Immature natural killer cell (primary cell): ENCODE measurements around the gene PRKN. TPM values are rescaled to one million over a fixed set of nuclear protein-coding genes. Genes with fewer than 3 reads are reported as not detected.

Experiments
- DNase-seq, 3 donors: peaks; one replicate each; pipeline ENCODE4 v3.0.0; 2022; ENCODE audit warnings: mixed read lengths in 1 of 3
- H3K27ac Mint-ChIP-seq, 6 donors: one replicate each; pipeline ENCODE4 v1.8.0; 2020; ENCODE audit warnings: mixed read lengths in 6 of 6, mild to moderate bottlenecking in 5 of 6, inconsistent platforms in 4 of 6, moderate library complexity in 3 of 6
- H3K27me3 Mint-ChIP-seq, 3 donors: one replicate each; pipeline ENCODE4 v1.8.0; 2020 to 2021; ENCODE audit warnings: low read depth in 3 of 3, mild to moderate bottlenecking in 3 of 3, mixed read lengths in 3 of 3, moderate library complexity in 3 of 3, inconsistent platforms in 1 of 3
- H3K36me3 Mint-ChIP-seq, 3 donors: one replicate each; pipeline ENCODE4 v1.8.0; 2020; ENCODE audit warnings: mixed read lengths in 3 of 3, inconsistent platforms in 2 of 3, mild to moderate bottlenecking in 2 of 3
- H3K4me1 Mint-ChIP-seq, 2 donors: one replicate each; pipeline ENCODE4 v1.8.0; 2020; ENCODE audit warnings: inconsistent platforms in 2 of 2, mild to moderate bottlenecking in 2 of 2, mixed read lengths in 2 of 2, moderate library complexity in 1 of 2
- H3K4me3 Mint-ChIP-seq, 5 donors: one replicate each; pipeline ENCODE4 v1.8.0; 2020; ENCODE audit warnings: mild to moderate bottlenecking in 5 of 5, mixed read lengths in 5 of 5, inconsistent platforms in 3 of 5, moderate library complexity in 3 of 5
- H3K9me3 Mint-ChIP-seq, 6 donors: one replicate each; pipeline ENCODE4 v1.8.0; 2020; ENCODE audit warnings: mild to moderate bottlenecking in 6 of 6, mixed read lengths in 6 of 6, inconsistent platforms in 4 of 6, moderate library complexity in 3 of 6
- polyA plus RNA-seq, 3 donors: library from polyadenylated mRNA; unstranded; fragments of 300-500 nt; fragmentation: Illumina TruSeq; gene quantifications; one replicate each; pipeline ENCODE4 v1.2.3, GENCODE V29; 2021

PRKN gene
- polyA plus RNA-seq, 3 donors from 2014 or later = 0.37 to 6.4 (median 2.8) TPM

DNA sequence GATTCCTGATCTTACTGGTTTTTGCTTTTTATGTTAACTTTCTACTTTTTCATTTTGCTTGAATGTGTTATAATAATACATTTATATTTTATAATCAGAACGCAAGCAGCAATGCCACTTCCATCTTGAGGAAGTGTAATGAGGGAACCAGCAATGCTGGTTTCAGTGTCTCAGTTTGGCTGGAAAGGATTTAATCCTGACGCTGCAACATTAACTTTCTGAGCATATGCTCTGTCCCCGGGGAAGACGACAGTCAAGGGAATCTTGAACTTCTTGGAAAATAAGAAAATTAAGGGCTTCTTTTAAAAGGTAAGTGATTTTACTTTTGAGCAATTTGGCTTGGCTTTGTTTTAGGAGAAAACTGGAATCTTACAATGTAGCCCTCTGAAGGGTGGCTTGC, 1248.2 kb downstream of the PRKN start:
- Mint-ChIP-seq H3K27ac (no peak overlapping the region), H3K9me3 (no peaks in the 10 kb centered on the region), H3K36me3 (no peaks in the 10 kb centered on the region), H3K4me3 (no peak overlapping the region), H3K27me3 (peaks cover 0 to 2% (median 0%) of the 10 kb centered on the region in 3 donors), H3K4me1 (no peaks in the 10 kb centered on the region)
- DNase-seq = no peak

DNA sequence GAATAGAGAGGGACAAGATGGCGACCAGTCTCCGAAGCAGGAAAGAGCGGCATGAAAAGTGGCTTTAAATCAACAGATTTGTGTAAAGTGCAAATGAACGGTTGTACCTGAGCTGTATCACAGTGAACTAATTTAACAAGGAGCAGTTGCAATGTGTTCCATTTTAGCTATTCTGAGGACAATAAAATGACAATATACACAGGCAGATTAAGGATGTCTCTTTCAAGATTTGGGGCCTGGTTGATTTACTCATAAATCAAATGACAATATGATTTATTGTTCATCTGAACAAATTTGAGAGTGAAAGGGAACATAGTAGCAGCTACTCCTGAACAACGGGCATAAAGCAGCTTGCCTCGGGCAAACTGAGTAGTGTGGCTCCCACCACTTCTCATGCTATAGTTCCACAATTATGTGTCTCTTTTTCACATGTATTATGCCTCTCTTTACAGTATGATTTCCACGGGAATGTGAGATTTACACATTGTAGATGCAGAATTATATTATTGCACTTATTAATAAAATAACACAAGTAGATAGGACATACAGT, 1249.6 kb downstream of the PRKN start:
- Mint-ChIP-seq H3K4me3 (no peak overlapping the region), H3K9me3 (no peaks in the 10 kb centered on the region), H3K27ac (no peak overlapping the region), H3K36me3 (no peaks in the 10 kb centered on the region), H3K27me3 (peaks cover 0 to 2% (median 2%) of the 10 kb centered on the region in 3 donors), H3K4me1 (no peaks in the 10 kb centered on the region)
- no peak for DNase-seq

DNA sequence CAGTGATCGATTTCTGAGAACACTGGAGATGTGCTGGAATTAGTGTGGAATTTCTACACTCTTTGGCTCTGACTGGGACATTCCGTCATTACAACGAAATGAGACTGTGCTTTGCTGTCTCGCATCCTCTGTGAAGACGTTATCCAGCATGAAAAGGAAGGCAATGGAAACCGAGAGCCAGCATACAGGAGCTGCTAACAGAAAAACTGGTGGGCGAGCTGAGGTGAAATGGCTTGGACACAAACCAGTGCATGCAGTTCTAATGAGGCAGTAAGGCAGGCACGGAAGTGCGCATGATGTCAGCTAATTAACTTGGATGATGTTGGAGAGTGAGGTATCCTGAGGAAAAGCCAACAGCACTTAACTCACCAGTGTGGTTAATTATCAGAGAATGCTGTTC, 1250.9 kb downstream of the PRKN start:
- Mint-ChIP-seq H3K27ac (no peak overlapping the region), H3K27me3 (peaks cover 0 to 2% (median 2%) of the 10 kb centered on the region in 3 donors), H3K4me3 (no peak overlapping the region), H3K4me1 (no peaks in the 10 kb centered on the region), H3K36me3 (no peaks in the 10 kb centered on the region), H3K9me3 (no peaks in the 10 kb centered on the region)
- DNase-seq = no peak

DNA sequence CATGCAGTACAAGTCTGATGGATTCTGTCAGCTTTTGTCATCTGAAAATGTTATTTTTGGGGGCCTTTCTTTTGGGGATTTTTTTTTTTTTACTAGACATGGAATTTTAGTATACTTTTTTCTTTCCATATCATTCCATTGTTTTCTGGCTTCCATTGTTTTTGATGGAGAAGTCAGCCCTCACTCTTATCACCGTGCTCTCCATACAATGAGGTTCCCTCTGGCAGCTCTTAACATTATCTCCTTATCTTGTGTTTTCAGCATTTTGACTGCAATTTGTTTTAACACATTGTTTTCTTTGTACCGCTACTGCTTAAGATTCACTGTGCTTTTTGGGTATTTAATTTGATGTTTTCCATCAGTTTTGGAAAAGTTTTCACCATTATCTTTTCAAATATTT, 1262.2 kb downstream of the PRKN start:
- no peak for DNase-seq
- H3K4me3 Mint-ChIP-seq = no peak overlapping the region
- H3K27me3 Mint-ChIP-seq = peaks cover 0 to 4% (median 1%) of the 10 kb centered on the region in 3 donors
- no peaks in the 10 kb centered on the region for H3K36me3 Mint-ChIP-seq
- H3K4me1 Mint-ChIP-seq = no peaks in the 10 kb centered on the region
- H3K9me3 Mint-ChIP-seq = no peaks in the 10 kb centered on the region
- H3K27ac Mint-ChIP-seq = no peak overlapping the region

DNA sequence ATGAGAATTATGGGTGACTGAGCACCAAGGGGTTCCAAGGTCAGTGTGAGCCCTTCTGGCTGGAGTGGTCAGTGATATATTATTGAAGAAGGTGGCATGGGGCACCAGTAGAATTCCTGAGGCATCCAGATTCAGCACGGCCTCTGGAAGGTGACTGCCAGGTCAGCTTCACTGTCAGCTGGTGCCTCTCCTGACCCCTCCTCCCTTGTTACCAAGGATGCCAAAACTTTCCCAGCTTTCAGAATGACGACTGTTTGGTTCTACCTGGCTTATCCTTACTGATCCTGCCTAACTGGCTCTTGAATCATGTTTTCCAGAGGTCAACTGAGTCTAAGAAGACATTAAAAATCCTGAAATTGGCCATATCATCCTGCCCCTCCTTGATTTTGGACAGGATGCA, 1264.5 kb downstream of the PRKN start:
- Mint-ChIP-seq H3K4me3 (no peak overlapping the region), H3K27me3 (peaks cover 0 to 4% (median 1%) of the 10 kb centered on the region in 3 donors), H3K9me3 (no peaks in the 10 kb centered on the region), H3K4me1 (peaks cover 16 to 20% of the 10 kb centered on the region in 2 donors), H3K36me3 (no peaks in the 10 kb centered on the region), H3K27ac (no peak overlapping the region)
- no peak for DNase-seq

DNA sequence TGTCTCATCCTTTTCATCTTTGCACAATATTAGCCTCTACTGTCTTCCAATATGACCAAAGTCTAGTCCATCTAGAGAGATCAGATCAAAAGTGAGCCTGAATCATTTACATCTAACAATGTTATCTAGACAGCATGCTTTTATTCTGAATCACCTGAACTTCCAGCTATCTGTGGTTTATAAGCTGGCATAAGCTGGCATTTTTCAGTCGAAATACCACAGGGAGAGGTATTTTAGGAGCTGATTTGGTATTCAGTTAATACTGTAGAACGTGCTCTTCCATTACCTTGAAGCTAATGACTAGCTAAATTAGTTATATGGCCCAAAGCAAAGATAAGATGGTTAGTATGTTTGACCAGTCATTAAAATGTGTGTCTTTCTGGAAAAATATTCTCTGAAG, 1265.4 kb downstream of the PRKN start:
- no peak overlapping the region for H3K27ac Mint-ChIP-seq
- peaks cover 0 to 4% (median 1%) of the 10 kb centered on the region in 3 donors for H3K27me3 Mint-ChIP-seq
- H3K4me1 Mint-ChIP-seq = peaks cover 24 to 29% of the 10 kb centered on the region in 2 donors
- no peaks in the 10 kb centered on the region for H3K36me3 Mint-ChIP-seq
- no peaks in the 10 kb centered on the region for H3K9me3 Mint-ChIP-seq
- DNase-seq = no peak
- no peak overlapping the region for H3K4me3 Mint-ChIP-seq

DNA sequence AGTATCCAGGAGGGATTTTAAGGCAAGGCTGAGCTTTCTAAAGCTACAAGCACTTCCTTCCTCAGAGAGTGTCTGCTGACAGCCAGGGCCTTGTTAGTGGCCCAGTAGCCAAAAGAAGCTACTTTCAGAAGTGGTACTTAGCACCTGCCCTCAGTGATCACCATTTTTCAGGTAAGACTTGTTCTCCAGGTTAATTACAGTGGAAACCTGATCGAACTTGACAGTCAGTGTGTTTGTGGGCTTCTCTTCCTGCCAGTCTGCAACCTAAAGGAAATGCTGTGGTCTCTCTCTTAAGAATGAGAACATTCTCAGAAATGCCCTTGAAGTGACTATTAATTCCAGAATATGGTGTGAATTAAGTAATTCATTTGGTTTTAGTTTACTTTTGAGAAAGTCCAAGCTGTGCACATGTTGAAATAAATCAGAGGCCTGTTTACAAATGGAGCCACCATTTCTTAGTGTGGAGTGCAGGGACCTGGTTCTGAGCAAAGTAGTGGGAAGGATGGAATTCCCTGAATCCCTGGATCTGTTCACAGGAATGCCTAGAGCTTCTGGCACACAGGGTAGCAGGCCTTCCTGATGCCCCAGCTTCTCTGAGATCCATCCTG, 1268.5 kb downstream of the PRKN start:
- peak in 1 of 3 donors; percentile 6 for DNase-seq
- peak overlapping the region; percentile 19 to 57 (median 46) for H3K4me3 Mint-ChIP-seq
- peaks cover 24 to 30% of the 10 kb centered on the region in 2 donors for H3K4me1 Mint-ChIP-seq
- no peaks in the 10 kb centered on the region for H3K9me3 Mint-ChIP-seq
- H3K27me3 Mint-ChIP-seq = peaks cover 0 to 4% (median 3%) of the 10 kb centered on the region in 3 donors
- peak overlapping the region in 4 of 6 donors; percentile 37 to 75 (median 48) for H3K27ac Mint-ChIP-seq
- H3K36me3 Mint-ChIP-seq = no peaks in the 10 kb centered on the region

DNA sequence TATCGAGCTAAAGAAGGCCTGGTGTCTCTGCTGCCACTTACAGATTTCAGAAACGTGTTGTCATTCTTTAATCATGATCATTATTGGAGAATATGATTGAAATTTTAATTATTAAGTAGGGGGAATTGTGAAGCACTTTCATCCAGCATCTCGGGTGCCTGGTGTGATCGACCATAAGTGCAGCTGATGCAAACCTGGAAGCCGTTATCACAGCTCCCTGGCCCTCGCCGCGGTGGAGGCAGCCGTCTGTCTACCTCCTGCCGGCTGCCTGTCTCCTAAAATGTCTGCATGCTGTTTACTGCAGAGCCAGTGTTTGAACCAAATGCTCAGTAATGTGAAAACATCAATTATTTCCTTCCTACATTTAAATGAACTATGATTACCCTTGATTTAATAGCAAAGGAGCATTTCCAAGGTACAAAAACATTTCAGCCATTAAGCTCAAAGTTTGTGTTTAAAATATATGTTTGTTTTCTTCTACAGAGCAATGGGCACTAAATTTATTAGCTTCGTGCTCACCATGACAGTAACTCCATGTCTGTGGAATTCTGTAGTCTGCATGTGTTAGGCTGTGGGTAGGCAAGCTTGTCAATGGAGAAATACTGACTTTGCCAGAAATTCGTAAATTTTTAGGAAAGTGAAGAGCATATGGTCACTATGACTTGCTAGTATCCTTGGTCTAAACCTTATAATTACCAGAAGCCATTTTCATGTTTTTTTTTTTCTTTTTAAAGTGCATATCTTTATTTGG, 1269.2 kb downstream of the PRKN start:
- H3K4me3 Mint-ChIP-seq = peak overlapping the region in 3 of 5 donors; percentile 7 to 57 (median 46)
- H3K9me3 Mint-ChIP-seq = no peaks in the 10 kb centered on the region
- H3K27me3 Mint-ChIP-seq = peaks cover 0 to 4% (median 3%) of the 10 kb centered on the region in 3 donors
- no peak for DNase-seq
- H3K36me3 Mint-ChIP-seq = no peaks in the 10 kb centered on the region
- H3K4me1 Mint-ChIP-seq = peaks cover 24 to 30% of the 10 kb centered on the region in 2 donors
- H3K27ac Mint-ChIP-seq = peak overlapping the region in 3 of 6 donors; percentile 21 to 69 (median 29)

DNA sequence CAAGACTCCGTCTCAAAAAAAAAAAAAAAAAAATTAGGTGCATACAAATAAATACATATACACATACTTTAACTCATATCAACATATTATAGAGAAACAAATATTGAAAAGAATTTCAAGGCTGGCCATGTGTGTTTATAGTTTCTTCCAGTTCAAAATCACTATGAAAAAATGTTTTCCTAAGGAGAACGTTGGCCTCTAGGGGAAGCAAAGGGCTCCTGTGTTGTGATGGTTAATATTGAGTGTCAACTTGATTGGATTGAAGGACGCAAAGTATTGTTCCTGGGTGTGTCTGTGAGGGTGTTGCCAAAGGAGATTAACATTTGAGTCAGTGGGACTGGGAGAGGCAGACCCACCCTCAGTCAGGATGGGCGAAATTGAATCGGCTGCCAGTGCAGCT, 1271.7 kb downstream of the PRKN start:
- H3K27ac Mint-ChIP-seq = no peak overlapping the region
- peaks cover 24 to 30% of the 10 kb centered on the region in 2 donors for H3K4me1 Mint-ChIP-seq
- H3K4me3 Mint-ChIP-seq = no peak overlapping the region
- no peaks in the 10 kb centered on the region for H3K36me3 Mint-ChIP-seq
- H3K27me3 Mint-ChIP-seq = peaks cover 0 to 4% (median 3%) of the 10 kb centered on the region in 3 donors
- DNase-seq = no peak
- no peaks in the 10 kb centered on the region for H3K9me3 Mint-ChIP-seq

DNA sequence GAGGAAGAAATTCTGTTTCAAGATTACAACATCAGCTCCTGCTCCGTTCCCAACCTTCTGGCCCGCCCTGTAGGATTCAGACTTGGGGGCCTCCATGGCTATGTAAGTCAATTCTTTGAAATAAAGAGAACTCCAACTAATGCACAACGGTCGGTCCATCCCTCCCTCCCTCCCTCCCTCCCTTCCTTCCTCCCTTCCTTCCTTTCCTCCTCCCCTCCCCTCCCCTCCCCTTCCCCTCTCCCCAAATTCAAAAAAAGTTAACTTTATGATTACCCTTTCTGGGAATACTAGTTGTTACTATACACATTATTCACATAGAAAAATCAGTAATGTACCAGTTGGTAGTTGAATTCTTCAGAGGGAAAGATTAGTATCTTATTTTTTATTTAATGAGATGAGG, 1274.0 kb downstream of the PRKN start:
- Mint-ChIP-seq H3K36me3 (no peaks in the 10 kb centered on the region), H3K27ac (no peak overlapping the region), H3K9me3 (no peaks in the 10 kb centered on the region), H3K27me3 (peaks cover 0 to 3% (median 0%) of the 10 kb centered on the region in 3 donors), H3K4me1 (peaks cover 13 to 15% of the 10 kb centered on the region in 2 donors), H3K4me3 (no peak overlapping the region)
- DNase-seq = no peak

DNA sequence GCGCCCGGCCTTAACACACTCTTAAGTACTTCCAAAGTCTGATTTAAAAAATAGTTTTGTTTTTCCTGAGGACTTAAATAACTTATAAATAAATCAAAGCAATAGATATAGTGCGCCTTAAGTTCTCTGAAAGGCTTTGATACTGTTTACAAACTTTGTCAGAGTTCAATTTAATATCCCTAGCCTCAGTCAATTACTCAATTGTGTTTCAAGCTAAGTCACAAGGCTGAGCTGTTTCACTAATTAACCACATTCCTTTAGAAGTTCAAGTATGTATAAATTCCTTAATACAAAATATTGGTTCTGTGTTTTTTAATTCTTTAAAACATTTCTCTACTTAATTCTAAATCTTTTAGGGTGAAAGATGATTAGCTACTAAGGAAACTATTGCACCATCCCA, 1275.3 kb downstream of the PRKN start:
- Mint-ChIP-seq H3K27me3 (peaks cover 0 to 3% (median 2%) of the 10 kb centered on the region in 3 donors), H3K9me3 (no peaks in the 10 kb centered on the region), H3K4me1 (peaks cover under 1 to 2% of the 10 kb centered on the region in 2 donors), H3K4me3 (no peak overlapping the region), H3K27ac (no peak overlapping the region), H3K36me3 (no peaks in the 10 kb centered on the region)
- DNase-seq = no peak

DNA sequence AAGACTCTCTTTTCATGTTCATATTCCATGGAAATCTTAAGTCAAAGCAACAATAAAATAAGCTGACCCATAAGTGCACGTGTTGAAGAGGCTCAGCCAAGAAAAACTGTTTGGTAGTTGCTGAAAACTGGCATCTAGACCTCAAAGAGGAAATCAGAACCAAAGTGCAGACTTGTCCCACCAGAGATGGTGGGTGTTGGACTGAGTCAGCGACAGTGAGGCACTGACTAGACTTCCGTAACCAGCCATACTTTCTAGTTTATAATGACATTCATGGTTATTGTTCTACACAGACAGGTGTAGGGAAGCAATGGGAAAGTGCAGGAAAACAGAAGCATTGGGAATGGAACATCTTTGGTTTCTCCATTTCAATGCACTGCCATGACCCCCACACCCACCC, 1278.0 kb downstream of the PRKN start:
- peaks cover 4 to 6% of the 10 kb centered on the region in 2 donors for H3K4me1 Mint-ChIP-seq
- no peak overlapping the region for H3K4me3 Mint-ChIP-seq
- H3K9me3 Mint-ChIP-seq = no peaks in the 10 kb centered on the region
- no peak overlapping the region for H3K27ac Mint-ChIP-seq
- H3K27me3 Mint-ChIP-seq = peaks cover 0 to 3% (median 2%) of the 10 kb centered on the region in 3 donors
- no peaks in the 10 kb centered on the region for H3K36me3 Mint-ChIP-seq
- no peak for DNase-seq

DNA sequence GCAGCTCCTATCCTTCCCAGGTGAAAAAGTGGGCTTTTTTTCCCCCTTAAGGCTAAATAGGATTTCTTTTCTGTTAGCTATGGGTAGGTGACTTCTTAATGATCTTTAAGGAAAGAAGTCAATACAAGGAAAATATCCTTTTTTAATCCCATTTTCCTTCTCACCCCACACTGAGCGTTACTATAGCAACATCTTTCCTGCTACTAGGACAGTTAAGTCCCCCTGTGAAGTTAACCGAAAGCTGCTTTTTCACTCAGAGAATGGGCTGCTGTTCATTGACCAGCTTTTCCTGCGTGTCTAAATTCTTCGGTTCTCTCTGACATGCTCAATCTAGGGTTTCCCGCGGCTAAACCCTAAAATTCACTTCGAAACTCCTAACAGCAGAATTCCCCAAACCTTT, 1280.6 kb downstream of the PRKN start:
- no peak for DNase-seq
- Mint-ChIP-seq H3K4me3 (no peak overlapping the region), H3K4me1 (peaks cover 7 to 9% of the 10 kb centered on the region in 2 donors), H3K9me3 (no peaks in the 10 kb centered on the region), H3K27ac (no peak overlapping the region), H3K27me3 (peaks cover 0 to 5% (median 2%) of the 10 kb centered on the region in 3 donors), H3K36me3 (no peaks in the 10 kb centered on the region)

DNA sequence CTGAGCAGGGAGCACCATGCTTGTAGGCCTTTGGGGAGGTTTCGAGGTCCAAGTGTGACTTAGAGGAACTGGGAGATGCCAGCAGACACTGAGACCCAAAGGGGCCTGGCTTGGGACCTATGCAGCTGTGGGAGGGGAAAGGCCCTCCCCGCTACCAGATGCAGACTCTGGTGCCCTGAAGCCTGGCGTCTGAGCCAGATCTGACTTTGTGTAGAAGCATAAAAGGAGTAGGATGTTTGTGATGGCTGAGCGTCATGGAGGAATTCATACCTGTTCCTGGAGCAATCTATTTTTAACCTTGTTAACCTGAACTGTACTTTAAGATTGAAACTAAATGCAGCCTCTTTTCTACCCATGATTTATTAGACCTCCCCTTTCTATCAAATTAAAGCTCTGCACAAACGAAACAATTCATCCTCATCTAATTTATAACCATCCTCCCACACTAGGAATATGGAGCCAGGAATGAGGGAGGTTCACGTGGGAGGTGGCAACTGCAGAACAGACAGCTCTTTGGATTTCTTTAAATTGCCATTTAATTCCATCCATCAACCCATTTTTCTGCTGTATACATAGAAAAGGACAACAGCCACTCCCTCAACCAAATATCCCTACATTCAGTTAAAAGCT, 1281.2 kb downstream of the PRKN start:
- Mint-ChIP-seq H3K4me1 (peaks cover 7 to 9% of the 10 kb centered on the region in 2 donors), H3K36me3 (no peaks in the 10 kb centered on the region), H3K4me3 (no peak overlapping the region), H3K27ac (no peak overlapping the region), H3K9me3 (no peaks in the 10 kb centered on the region), H3K27me3 (peaks cover 0 to 5% (median 4%) of the 10 kb centered on the region in 3 donors)
- no peak for DNase-seq
